ENCODE measurements around the gene IL1RAPL1.

Gene IL1RAPL1

GRCh38 chrX:28876901-28877300, 289.7 kb downstream of the IL1RAPL1 start:
- TF ChIP-seq CTCF (conservative IDR thresholded peaks at IDR 0.05; ENCODE audit: low read length) (no peak), EZH2phosphoT487 (IDR thresholded peaks at IDR 0.05; ENCODE audit: borderline replicate concordance) (no peak)
- no peaks in the 10 kb centered on the region for H3K9me3 ChIP-seq (ENCODE audit: insufficient read depth, low read depth, low read length)

GRCh38 chrX:28880136-28880535, 292.9 kb downstream of the IL1RAPL1 start:
- Histone ChIP-seq H3K9ac (ENCODE audit: low read depth, low read length, poor library complexity, severe bottlenecking) (no peak overlapping the region), H2AFZ (ENCODE audit: low read length) (no peak overlapping the region), H3K36me3 (ENCODE audit: insufficient read depth, low read length) (no peaks in the 10 kb centered on the region), H3K9me3 (ENCODE audit: insufficient read depth, low read depth, low read length) (no peaks in the 10 kb centered on the region), H3K4me3 (ENCODE audit: low read length, poor library complexity, severe bottlenecking) (no peak overlapping the region), H3K27me3 (ENCODE audit: insufficient read depth, low read length, poor library complexity, severe bottlenecking) (no peaks in the 10 kb centered on the region), H3K79me2 (ENCODE audit: insufficient read depth, low read length) (no peaks in the 10 kb centered on the region), H4K20me1 (ENCODE audit: insufficient read depth, low read length, poor library complexity, severe bottlenecking) (no peaks in the 10 kb centered on the region), H3K9me2 (replicated peaks; ENCODE audit: low read depth, low read length) (no peaks in the 10 kb centered on the region), H3F3A (ENCODE audit: low read depth) (no peaks in the 10 kb centered on the region), H3K4me2 (ENCODE audit: low read depth, low read length, poor library complexity, severe bottlenecking) (no peak overlapping the region), H3K4me1 (ENCODE audit: insufficient read depth, low read length, poor library complexity, severe bottlenecking) (no peaks in the 10 kb centered on the region)
- TF ChIP-seq CTCF (conservative IDR thresholded peaks at IDR 0.05; ENCODE audit: low read length) (no peak), EZH2phosphoT487 (IDR thresholded peaks at IDR 0.05; ENCODE audit: borderline replicate concordance) (no peak)

More at GRCh38 chrX:28876901-28877300, 289.7 kb downstream of the IL1RAPL1 start:
- Histone ChIP-seq H3K4me1 (ENCODE audit: insufficient read depth, low read length, poor library complexity, severe bottlenecking) (no peaks in the 10 kb centered on the region), H3F3A (ENCODE audit: low read depth) (no peaks in the 10 kb centered on the region), H3K4me2 (ENCODE audit: low read depth, low read length, poor library complexity, severe bottlenecking) (no peak overlapping the region), H2AFZ (ENCODE audit: low read length) (no peak overlapping the region), H3K4me3 (ENCODE audit: low read length, poor library complexity, severe bottlenecking) (no peak overlapping the region), H3K9ac (ENCODE audit: low read depth, low read length, poor library complexity, severe bottlenecking) (no peak overlapping the region), H4K20me1 (ENCODE audit: insufficient read depth, low read length, poor library complexity, severe bottlenecking) (no peaks in the 10 kb centered on the region), H3K9me2 (replicated peaks; ENCODE audit: low read depth, low read length) (no peaks in the 10 kb centered on the region), H3K36me3 (ENCODE audit: insufficient read depth, low read length) (no peaks in the 10 kb centered on the region), H3K27me3 (ENCODE audit: insufficient read depth, low read length, poor library complexity, severe bottlenecking) (no peaks in the 10 kb centered on the region), H3K79me2 (ENCODE audit: insufficient read depth, low read length) (no peaks in the 10 kb centered on the region)

DNA sequence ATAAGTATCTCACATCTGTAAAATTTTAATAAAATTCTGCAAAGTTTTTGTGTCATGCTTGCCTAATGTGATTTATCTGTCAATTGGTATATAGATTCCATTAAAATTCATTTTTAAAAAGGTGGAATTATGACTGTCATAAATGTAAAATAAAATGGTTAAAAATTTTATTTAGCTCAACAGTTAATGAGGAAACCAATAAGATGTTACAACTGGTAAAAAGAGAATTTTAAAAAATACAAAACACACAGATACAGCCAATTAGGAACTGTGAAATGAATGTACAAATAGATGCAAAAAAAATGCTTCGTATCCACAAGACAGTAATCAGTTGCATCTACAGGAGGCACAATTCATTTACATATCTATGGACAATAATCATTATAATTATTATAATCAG, 297.6 kb downstream of the IL1RAPL1 start:
- no peaks in the 10 kb centered on the region for H3K27me3 ChIP-seq (ENCODE audit: insufficient read depth, low read length, poor library complexity, severe bottlenecking)
- H3K9me2 ChIP-seq (replicated peaks; ENCODE audit: low read depth, low read length), result no peaks in the 10 kb centered on the region
- H3F3A ChIP-seq (ENCODE audit: low read depth), result no peaks in the 10 kb centered on the region
- H3K4me1 ChIP-seq (ENCODE audit: insufficient read depth, low read length, poor library complexity, severe bottlenecking), result no peaks in the 10 kb centered on the region
- no peaks in the 10 kb centered on the region for H4K20me1 ChIP-seq (ENCODE audit: insufficient read depth, low read length, poor library complexity, severe bottlenecking)
- no peak overlapping the region for H3K4me2 ChIP-seq (ENCODE audit: low read depth, low read length, poor library complexity, severe bottlenecking)
- no peak overlapping the region for H3K4me3 ChIP-seq (ENCODE audit: low read length, poor library complexity, severe bottlenecking)
- TF ChIP-seq EZH2phosphoT487 (IDR thresholded peaks at IDR 0.05; ENCODE audit: borderline replicate concordance), result no peak
- TF ChIP-seq CTCF (conservative IDR thresholded peaks at IDR 0.05; ENCODE audit: low read length), result no peak
- no peak overlapping the region for H2AFZ ChIP-seq (ENCODE audit: low read length)
- no peak overlapping the region for H3K9ac ChIP-seq (ENCODE audit: low read depth, low read length, poor library complexity, severe bottlenecking)
- no peaks in the 10 kb centered on the region for H3K36me3 ChIP-seq (ENCODE audit: insufficient read depth, low read length)
- no peaks in the 10 kb centered on the region for H3K79me2 ChIP-seq (ENCODE audit: insufficient read depth, low read length)
- no peaks in the 10 kb centered on the region for H3K9me3 ChIP-seq (ENCODE audit: insufficient read depth, low read depth, low read length)
